Esophagus muscularis mucosa (tissue), 4 donors: ENCODE data around the gene TSPAN15.

Experiments
- CTCF ChIP-seq, 3 experiments: fragments of 200-600 bp in 2 of 3; fragments of 450-650 bp in 1 of 3; sonication (generic) in 2 of 3; IDR thresholded peaks; one replicate each; pipeline ENCODE4 v1.5.1; 2017 to 2019; ENCODE audit warnings: antibody characterized with exemption in 3 of 3, mild to moderate bottlenecking in 2 of 3, moderate library complexity in 1 of 3
- EP300 ChIP-seq: sonication (generic); formaldehyde crosslinking; IDR thresholded peaks from one replicate; pipeline ENCODE4 v1.6.1; 2017; ENCODE audit warnings: antibody characterized with exemption
- POLR2A ChIP-seq: fragments of 450-650 bp; IDR thresholded peaks from one replicate; pipeline ENCODE4 v1.6.1; 2017; ENCODE audit warnings: antibody characterized with exemption, moderate library complexity, mild to moderate bottlenecking, low read depth
- POLR2AphosphoS5 ChIP-seq, 2 donors: sonication (generic); formaldehyde crosslinking; IDR thresholded peaks; one replicate each; pipeline ENCODE4 v1.6.1; 2017; ENCODE audit warnings: antibody characterized with exemption in 2 of 2

- TF ChIP-seq POLR2A = no peak
- TF ChIP-seq POLR2AphosphoS5 (IDR thresholded peaks at IDR 0.05) = no peak
- TF ChIP-seq CTCF (IDR thresholded peaks at IDR 0.05) = peak; percentile 41 to 69 (median 44)
- no peak for TF ChIP-seq EP300
Measured at GRCh38 chr10:69515699-69516259, 64.5 kb downstream of the TSPAN15 start.
